Kidney capillary endothelial cell (primary cell): ENCODE measurements around the gene UBE2N.
A peak's percentile ranks its signal among the peaks of the same experiment; 100 is the strongest.
"Not testable (repeated sequence)": the region's sequence is repeated elsewhere in the genome, so short reads cannot be mapped to it uniquely, and the experiment has no call there.

ENCODE experiments used
- DNase-seq: peaks from one replicate; pipeline ENCODE4 v3.0.0-alpha.2; 2018; ENCODE audit warnings: low spot score

Gene UBE2N

DNA sequence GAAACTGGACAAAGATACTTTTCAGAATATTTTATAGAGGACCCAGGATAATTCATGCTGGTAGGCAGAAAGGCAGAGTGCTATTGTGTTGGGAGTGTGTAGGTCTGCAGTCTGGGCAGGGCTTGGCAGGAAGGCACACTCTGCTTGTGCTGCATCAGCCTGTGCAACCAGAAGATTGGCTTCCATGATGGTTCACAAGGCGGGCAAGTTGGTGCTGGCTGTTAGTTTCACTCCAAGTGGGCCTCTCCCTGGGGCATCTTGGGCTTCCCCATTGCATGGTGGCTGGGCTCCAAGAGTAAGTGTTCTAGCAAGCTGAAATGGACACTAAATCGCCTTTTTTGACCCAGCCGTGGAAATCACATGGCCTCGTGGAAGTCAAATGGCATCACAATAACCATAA, 1.8 kb upstream of the UBE2N start:
- DNase-seq: no peak

DNA sequence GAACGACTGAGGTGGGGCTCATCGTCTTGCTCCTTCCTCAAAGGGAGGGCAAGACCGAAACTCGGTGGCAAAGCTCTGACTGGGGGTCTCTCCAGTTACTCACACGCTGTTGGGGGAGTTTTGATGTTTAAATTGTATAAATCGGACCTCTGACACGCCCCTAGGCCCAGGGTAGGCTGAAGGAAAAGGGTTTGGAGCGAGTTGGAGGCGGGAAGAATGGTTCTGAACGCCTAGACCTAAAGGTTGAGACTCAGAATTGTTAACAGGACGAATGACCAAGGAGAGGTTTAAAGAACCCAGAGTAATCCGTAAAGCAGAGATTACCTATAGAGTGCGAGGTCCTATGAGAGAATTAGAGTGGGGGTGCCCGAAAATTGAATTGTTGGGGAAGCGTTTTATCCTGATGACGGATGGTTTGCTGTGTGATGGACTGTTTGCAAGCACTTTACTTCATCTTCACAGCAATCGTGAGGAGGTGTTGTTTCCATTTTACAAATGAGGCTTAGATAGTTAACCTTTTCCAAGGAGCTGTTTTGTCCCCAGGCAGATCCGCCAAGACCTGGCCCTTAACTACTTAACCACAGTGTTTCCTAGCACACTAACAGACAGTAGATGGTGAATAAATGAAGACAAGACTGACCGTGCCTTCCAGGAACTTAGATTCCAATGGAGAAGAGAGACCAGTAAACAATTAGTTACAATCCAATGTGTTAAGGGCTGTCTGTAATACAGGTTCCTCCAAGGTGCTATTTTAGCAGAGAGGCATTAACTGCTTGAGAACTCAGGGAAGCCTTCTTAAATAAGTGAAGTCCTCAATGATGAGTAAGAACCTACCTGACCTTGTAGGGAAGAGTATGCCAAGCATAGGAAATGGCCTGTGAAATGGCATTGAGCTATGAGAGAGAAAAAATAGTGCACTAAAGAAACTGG, 929 bp upstream of the UBE2N start:
- DNase-seq: no peak

DNA sequence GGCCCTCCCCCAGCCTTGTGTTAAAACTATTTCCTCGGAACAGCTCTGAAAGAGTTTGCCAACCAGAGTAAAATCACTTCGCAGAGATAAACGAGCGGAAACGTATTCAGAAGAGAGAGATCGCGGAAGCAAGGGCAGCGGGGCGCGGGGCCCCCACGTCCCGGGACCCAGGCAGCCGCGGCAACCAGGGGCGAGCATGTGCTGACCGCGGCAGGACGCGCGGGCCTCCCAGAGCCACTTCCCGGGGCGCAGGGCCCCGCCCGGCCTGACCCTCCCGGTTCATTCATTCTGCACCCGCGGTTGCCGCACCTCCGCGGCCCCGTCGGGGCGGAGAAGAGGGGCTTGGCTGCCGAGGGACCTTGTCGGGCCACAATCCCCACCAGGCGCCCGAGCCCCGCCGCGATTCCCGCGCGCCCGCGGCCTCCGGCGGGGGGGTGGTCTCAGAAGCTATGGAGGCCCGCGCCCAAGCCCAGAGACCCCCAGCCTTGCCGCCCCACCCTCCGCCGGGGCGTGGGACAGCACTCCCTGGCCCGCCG, 598 bp downstream of the UBE2N start:
- DNase-seq: no peak

DNA sequence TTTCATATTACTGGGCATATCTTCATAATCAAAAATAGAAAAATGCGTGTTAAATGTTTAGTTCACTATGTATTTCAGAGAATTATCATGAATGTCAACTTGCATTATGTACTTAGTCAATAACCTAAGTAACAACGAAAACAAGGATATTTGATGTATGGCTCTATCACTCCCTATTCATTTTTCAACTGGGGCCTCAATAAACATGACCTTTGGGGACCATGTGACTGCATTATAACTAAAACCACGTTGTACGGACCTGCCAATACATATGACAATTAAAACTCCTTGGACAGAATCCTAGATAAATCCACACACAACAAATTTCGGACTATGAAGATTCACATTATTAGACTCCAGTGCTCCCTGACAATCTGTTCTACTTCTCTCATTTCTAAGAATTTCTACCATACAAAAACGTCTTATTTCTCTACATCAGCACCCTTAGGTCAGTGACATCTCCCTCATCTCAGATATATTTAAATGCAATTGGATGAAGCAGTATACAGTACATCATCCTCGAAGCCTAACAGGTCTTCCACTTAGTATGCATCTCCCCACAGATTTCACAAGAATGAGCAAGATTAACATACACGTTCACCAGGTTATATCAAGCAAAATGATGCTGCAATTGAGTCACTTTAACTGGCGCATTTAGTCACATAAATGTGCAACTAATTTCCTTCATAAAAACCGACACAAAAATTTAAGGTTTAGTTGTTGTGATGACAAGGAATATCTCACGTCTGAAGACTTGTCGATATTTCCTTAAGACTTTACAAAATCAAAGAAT, 1.5 kb downstream of the UBE2N start:
- DNase-seq: peak; percentile 26

- DNase-seq: no peak
Measured at GRCh38 chr12:93438266-93439050, 3.3 kb downstream of the UBE2N start.

GRCh38 chr12:93434256-93434865, 7.4 kb downstream of the UBE2N start:
- DNase-seq: no peak

- not testable (repeated sequence) for DNase-seq
Measured at GRCh38 chr12:93432031-93432430, 9.7 kb downstream of the UBE2N start.

DNA sequence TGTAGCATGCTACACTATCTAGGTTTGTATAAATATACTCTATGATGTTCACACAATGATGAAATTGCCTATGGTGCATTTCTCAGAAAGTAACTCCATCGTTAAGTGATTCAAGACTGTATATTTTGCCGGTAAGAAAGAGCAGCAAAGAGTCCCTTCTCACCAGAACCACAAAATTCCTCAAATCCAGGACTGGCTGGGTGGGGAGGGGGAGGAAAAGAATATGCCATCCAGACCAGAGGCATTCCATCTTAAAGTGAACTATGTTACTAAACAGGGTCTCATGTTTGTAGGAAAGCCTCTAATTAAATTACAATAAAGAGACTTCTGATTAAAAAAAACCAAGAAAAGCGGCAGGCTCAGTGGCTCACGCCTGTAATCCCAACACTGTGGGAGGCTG, 11.5 kb downstream of the UBE2N start:
- no peak for DNase-seq

- DNase-seq: no peak
Measured at GRCh38 chr12:93429852-93430251, 11.9 kb downstream of the UBE2N start.

GRCh38 chr12:93429448-93429847, 12.3 kb downstream of the UBE2N start:
- DNase-seq: no peak

DNA sequence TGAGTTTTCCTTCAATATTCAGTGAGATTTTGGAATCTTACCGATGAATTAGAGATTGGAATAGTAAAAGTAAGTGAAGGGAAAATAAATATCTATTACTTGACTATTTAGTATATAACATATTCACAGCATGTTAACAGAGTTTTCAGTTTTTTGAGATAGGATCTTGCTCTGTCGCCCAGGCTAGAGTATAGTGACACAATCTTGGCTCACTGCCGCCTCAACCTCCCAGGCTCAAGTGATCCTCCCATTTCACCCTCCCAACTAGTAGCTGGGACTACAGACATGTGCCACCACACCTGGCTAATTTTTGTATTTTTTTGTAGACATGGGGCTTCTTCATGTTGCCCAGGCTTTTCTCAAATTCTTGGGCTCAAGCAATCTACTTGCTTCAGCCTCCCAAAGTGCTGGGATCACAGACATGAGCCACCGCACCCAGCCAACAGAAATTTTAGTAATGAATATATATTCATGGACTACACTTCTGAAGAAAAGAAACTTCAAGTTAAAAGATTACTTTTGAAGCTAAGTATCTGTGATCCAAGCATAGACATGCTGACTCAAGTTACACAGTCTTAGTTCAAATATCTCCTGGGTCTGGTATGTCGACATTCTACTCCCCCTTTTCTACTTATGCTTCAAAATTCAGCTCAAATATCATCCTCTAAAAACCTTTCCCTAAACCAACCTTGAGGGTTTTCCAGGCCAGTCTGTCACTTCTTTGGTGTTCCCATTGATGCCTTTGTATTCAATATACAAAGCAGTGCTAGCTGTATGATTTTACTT, 13.8 kb downstream of the UBE2N start:
- no peak for DNase-seq

- no peak for DNase-seq
Measured at GRCh38 chr12:93426412-93426805, 15.3 kb downstream of the UBE2N start.

- no peak for DNase-seq
Measured at GRCh38 chr12:93425736-93426411, 15.9 kb downstream of the UBE2N start.

- DNase-seq: no peak
Measured at GRCh38 chr12:93422050-93422449, 19.7 kb downstream of the UBE2N start.

DNA sequence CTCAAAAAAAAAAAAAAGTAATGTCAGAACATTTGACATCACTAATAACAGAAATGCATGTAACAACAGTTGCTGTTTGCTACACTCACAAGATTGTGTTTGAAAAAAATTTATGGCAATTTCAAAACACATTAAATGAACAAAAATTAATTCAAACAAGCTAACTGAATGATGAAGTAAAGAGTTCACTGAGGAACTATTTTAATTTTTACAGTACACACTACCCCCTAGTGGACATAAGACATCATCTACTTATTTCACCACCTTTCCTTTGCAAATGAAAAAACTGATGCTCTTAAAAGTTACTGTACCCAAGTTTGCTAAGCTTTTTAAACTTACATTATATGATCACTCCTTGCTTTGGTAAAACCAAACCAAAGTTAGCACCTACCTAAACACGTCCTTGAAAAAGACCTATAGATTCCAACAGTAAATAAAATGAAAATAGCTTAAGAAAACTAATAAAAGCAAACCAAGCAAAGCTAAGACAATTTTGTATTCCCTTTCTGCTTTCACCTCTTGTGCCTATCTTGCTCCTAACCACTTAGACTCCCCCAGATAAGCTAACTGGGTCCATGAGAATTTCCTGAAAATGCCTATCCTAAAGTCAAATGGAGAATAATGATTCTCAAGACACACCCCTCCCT, 22.2 kb downstream of the UBE2N start:
- peak; percentile 59 for DNase-seq

DNA sequence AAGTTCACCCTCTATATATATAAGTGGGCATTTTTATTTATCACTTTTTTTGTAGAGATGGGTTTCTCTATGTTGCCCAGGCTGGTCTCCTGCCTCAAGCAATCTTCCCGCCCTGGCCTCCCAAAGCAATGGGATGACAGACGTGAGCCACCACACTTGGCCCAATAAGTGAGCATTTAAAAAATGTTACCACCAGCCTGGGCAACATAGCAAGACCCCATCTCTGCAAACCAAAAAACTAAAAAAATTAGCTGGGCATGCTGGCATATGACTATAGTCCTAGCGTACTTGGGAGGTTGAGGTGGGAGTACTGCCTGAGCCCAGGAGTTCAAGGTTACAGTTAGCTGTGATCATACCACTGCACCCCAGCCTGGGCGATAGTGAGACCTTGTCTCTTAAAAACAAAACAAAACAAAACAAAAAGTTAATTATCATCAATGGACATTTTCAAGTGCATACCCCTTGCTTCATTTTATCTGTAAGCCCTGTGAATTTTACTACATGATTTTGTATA, 23.7 kb downstream of the UBE2N start:
- no peak for DNase-seq

GRCh38 chr12:93415723-93416464, 25.9 kb downstream of the UBE2N start:
- DNase-seq: no peak

DNA sequence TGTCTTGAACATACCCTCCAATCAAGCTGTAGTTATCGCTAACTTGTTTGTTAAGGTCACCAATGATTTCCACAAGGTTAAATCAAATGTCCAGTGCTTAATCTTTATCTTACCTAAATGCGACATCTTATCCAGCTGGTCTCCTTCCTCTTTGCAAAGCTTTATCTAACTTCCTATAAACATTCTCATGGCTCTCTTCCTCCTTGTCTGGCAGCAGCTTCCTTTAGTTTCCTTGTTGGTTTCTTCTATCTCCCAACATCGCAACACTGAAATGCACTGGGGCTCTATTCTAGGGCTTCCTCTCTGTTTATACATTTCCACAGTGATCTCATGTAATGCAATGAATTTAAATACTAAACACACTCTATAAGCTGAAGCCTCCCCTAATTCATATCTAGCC, 28.7 kb downstream of the UBE2N start:
- no peak for DNase-seq

DNA sequence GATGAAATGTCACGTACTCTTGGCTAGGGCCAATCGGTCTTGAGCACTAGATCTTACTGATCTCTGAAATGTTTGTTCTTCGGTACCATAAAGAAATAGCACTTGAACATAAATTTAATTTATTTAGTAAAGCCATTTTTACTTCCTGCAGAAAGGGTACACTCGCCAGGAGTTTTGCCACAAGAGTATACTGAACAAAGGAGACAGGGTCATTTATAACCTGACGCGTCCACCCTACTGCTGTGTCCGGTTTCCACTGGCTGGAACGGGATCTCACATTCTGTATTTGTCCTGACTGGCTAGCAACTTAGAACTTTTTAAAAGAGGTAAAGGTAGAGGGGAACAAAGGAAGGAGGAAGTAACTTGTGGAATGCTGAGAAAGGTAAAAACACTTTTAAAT, 29.4 kb downstream of the UBE2N start:
- not testable (repeated sequence) for DNase-seq
